T47D (cell line): ENCODE measurements around the gene CDC25A.
"Not testable (repeated sequence)": the region's sequence is repeated elsewhere in the genome, so short reads cannot be mapped to it uniquely, and the experiment has no call there.

Source experiments
- DNase-seq, 2 experiments: peaks; one replicate each; pipeline versions ENCODE4 v3.0.0 to v3.0.0-alpha.2; 2011 to 2012; ENCODE audit warnings: low read depth in 1 of 2, low spot score in 1 of 2
- JUND ChIP-seq: IDR thresholded peaks from 2 replicates; pipeline ENCODE4 v1.6.1; 2012; ENCODE audit warnings: low read depth
- in situ Hi-C: cut with HindIII; loops from 2 replicates; pipeline ENCODE4 v1.10.0; 2016; ENCODE audit warnings: low sequenced_read_pairs, low pct_unique_long_range_greater_than_20kb

The CDC25A gene

DNA sequence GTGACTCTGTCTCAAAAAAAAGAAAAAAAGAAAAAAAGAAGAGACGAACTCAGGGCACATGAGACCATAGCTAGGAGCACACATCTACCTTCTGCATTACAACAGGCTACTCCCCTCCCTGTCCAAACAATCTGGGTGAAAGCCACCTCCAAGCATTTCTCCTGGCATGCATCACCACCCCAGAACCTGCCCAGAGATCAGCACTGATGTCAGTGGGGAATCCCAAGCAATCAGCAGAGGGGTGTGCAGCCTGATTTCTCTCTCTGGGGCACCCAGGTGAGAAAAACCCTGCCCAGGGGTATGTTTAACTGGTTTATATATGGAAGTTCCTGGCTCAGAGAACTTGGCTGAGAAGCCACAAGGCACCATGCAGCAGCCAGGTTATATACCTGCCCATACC, 59.4 kb downstream of the CDC25A start:
- no peak for TF ChIP-seq JUND
- no peak for DNase-seq
- in situ Hi-C loops = no loop called here

DNA sequence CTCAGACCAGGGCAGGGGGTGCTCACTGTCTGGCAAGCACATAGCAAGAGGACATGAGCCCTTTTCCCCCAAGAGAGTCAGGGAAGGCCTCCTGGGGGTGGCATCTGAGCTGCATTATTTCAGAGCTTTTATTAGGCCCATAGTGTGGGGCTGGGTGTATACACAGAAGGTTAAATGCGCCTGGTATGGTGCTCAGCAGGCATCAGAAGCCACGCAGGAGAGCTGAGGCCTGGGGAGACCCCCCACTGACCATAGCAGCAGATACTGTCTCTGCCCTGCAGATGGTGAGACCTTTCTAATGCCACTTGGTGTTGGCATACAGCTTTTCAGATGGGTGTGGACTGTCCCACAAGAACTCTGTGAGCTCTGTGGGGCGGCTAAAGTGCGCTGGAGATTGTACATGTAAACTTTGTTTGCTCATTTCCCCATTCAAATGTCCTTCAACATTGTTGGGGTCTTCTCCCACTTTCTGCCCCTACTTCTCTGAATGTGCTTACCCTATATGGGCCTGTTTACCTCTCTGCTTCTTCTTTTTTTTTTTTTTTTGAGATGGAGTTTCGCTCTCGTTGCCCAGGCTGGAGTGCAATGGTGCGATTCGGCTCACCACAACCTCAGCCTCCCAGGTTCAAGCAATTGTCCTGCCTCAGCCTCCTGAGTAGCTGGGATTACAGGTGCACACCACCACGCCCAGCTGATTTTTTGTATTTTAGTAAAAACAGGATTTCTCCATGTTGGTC, 62.2 kb downstream of the CDC25A start:
- in situ Hi-C loops = no loop called here
- TF ChIP-seq JUND = no peak
- DNase-seq = no peak

DNA sequence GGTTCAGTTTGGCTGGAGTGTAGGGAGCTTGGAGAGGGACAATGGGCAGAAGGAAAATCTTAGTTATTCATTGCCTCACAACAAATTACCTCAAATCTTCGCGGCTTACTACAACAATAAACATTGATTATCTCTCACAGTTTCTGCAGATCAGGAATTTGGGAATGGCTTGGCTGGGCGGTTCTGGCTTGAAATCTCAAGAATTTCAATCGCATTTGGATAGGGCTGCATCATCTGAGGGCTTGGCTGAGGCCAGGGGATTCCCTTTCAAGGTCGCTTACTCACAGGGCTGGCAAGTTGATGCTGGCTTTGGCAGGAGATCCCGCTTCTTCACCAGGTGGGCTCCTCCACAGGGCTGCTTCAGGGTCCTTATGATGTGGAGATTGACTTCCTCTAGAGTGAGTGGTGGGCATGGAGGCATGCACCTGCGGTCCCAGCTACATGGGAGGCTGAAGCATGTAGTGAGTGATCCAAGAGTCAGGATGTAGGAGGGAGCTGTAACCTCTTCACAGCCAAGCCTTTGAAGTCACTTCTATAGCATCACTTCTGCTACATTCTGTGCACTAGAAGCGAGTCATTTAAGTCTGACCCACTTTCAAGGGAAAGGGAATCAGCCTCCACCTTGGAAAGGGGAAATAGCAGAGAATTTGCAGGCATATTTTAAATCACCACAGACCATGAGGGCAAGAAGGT, 63.1 kb downstream of the CDC25A start:
- TF ChIP-seq JUND = no peak
- no peak for DNase-seq
- in situ Hi-C loops = no loop called here

DNA sequence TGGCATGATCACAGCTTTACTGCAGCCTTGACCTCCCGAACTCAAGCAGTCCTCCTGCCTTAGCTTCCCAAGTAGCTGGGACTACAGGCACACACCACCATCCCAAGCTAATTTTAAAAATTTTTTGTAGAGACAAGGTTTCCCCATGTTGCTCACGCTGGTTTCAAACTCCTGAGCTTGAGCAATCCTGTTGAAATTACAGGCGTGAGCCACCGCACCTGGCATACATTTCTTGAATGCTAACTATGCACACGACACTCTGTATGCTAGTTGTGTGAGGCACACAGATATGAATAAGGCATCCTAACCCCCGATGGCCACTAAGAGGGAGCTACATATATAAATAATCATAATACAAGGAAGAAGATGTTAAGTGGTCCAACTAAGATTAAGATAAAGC, 64.9 kb downstream of the CDC25A start:
- TF ChIP-seq JUND = no peak
- DNase-seq = no peak
- in situ Hi-C loops = no loop called here

DNA sequence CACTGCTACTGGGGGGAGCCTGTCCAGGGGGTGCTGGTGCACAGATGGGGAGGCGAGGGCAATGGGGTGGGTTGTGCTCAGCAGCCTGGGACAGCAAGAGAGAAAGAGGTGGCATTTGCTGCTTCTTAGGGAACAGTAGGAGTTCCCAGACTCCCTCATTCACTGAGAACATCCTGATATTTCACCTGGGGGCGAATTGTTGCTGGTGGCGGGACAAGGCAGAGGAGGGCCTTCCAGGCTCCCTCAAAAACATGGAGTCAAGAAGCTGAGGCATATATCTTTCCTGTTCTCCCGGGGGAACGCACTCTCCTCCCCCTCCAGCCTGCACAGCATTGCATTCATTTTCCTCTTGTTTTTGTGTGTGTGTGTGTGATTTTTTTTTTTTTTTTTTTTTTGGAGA, 65.7 kb downstream of the CDC25A start:
- in situ Hi-C loops = no loop called here

DNA sequence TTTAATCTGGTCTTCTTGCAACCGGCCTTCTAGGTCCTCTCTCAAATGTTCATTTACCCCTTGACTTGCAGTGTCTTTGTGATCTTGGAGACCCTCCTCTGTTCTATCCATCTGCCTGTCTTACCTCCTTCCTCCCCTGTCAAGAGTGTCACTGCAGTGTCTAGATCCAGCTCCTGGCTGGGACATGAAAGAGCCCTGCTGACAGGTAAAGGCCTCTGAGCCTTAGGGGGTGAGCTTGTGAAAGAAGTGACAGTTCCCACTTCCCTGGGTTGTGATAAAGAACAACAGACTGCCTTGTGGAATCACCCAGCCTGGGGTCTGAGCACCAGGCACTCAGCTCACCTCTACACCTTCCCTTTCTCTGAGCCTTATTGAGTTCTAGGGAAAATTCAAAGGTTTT, 68.0 kb downstream of the CDC25A start:
- in situ Hi-C loops = no loop called here
- TF ChIP-seq JUND = no peak
- DNase-seq = no peak

More for the DNA sequence above, 65.7 kb downstream of the CDC25A start:
- no peak for DNase-seq
- TF ChIP-seq JUND = no peak

DNA sequence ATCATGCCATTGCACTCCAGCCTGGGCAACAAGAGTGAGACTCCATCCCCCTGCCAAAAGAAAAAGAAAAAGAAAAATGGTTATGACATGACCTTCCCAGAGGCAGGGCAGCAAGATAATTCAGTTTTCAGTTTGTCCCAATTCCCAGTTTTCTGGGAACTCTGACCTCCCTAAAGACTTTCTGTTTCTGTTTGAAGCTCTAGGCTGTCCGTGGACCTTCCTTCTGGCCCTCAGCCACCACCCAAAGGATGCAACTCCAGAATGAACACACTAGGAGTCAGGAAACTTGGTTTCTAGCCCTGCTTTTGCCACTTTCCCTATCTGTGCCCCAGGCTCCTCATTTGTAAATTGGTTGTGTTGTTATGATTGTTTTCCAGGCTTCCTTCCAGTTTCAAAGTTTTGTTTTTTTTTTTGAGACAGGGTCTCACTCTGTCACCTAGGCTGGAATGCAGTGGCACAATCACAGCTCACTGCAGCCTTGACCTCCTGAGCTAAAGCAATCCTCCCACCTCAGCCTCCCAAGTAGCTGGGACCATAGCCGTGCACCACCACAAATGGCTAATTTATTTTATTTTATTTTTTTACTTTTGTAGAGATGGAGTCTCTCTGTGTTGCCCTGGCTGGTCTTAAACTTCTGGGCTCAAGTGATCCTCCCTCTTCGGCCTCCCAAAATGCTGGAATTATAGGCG, 68.6 kb downstream of the CDC25A start:
- no peak for TF ChIP-seq JUND
- in situ Hi-C loops = no loop called here
- DNase-seq = peak in 1 of 2 experiments; percentile 6

DNA sequence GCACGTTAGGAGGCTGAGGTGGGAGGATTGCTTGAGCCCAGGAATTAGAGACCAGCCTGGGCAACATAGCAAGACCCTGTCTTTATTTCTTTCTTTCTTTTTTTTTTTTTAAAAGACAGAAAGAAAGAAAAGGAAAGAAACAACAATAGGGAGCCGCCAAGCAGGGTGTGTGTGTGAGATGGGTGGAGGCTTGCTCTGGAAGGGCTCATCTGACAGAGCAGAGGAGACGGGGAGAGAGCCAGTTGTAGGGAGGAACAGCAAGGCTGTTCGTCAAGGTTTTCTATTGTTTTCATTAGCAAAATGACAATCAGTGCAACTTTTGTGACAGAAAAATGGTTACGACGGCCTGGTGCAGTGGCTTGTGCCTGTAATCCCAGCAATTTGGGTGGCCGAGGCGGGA, 69.3 kb downstream of the CDC25A start:
- in situ Hi-C loops = no loop called here
- no peak for TF ChIP-seq JUND
- DNase-seq = no peak

DNA sequence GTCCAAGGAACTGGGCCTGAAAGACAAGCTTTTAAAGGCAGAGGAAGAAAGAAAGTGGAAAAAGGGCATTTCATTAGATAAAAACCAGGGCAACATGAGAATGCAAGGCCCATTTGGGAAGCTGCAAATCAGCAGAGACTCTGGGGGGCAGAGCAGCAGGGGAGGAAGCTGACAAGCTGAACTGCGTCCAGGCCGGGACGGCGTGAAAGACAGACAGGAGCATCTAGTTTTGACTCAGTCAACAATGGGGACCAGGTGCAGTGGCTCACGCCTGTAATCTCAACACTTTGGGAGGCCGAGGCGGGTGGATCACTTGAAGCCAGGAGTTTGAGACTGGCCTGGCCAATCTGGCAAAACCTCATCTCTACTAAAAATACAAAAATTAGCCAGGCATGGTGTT, 69.9 kb downstream of the CDC25A start:
- no peak for DNase-seq
- in situ Hi-C loops = no loop called here
- TF ChIP-seq JUND = no peak

DNA sequence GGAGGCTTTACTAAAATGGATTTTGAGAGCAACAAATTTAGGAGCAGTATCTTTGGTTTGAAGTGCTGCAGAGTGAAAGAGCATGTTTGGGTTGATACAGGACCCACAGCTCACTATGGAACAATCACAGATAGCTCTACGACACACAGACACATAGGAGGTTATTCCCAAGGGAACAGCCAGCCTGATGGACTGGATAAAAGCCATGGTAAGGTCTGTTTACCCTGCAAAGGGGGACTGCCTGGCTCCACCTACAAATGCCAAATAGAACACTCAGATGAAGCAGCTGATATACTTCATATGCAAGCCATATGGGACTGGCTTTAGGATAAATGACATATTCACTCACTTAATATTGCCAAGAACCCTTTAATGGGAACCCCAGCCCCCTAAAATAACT, 75.4 kb downstream of the CDC25A start:
- in situ Hi-C loops = no loop called here
- TF ChIP-seq JUND = no peak
- DNase-seq = peak in 1 of 2 experiments; percentile 25

DNA sequence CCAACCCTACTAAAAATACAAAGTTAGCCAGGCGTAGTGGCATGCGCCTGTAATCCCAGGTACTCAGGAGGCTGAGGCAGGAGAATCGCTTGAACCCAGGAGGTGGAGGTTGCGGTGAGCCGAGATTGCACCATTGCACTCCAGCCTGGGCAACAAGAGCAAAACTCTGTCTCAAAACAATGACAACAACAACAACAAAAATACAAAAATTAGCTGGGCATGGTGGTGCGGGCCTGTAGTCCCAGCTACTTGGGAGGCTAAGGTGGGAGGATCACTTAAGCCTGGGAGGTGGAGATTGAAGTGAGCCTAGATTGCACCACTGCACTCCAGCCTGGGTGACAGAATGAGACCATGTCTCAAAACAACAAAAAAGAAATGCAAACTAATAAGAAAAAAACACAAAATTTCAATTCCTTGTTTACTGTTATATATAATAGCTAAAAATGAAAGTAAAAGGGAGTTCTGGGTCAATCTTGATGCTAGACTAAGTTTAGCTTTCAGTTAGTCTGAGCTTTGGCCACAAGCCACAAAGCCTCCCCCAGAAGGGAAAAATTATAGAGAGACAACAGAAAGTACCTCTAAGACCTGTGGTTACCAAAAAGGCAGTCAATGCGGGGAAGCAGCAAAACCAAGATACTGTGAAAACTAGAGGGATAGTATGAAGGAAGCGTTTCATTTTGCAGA, 76.0 kb downstream of the CDC25A start:
- DNase-seq, in situ Hi-C loops: not testable (repeated sequence)

DNA sequence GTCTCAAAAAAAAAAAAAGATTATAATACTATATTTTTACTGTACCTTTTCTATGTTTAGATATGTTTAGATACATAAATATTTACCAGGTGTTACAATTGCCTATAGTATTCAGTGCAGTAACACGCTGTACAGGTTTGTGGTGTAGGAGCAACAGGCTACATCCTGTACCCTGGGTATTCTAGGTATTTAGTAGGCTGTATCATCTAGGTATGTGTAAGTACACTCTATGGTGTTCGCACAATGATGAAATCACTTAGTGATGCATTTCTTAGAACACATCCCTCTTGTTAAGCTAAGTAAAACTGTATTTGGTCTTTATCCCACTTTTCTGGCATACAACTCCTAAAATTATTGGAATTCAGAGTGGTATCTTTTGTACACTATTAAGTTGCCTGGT, 77.8 kb downstream of the CDC25A start:
- no peak for TF ChIP-seq JUND
- peak in 1 of 2 experiments; percentile 49 for DNase-seq
- in situ Hi-C loops = no loop called here

DNA sequence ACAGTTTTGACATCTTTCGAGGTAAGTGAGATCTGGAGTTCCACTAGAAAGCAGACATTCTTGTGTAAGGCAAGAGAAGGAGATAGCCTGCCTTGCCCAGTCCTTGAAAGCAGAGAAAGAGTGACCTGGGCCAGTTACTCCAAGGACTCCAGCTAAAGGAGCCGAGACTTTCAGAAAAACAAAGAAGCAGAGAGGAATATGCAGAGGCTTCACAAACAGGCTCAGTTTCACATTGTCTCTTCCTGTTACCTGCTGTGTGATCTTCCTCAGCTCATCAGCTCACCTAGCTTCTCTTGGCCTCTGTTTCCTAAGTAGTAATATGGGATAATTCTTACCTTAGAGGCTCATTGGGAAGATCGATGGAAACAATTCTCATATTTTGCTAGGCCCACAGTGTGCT, 81.0 kb downstream of the CDC25A start:
- in situ Hi-C loops = no loop called here
- DNase-seq = no peak
- no peak for TF ChIP-seq JUND
